Measurements from ENCODE around the gene ALG13.
A peak's percentile ranks its signal among the peaks of the same experiment; 100 is the strongest.
"Not testable (repeated sequence)": the region's sequence is repeated elsewhere in the genome, so short reads cannot be mapped to it uniquely, and the experiment has no call there.

Gene ALG13

GRCh38 chrX:111680988-111681779 lies at the start of gene ALG13:
ALG13 (plus strand) TSS chrX:111681170; CDS start chrX:111681219, 49 bp downstream.
- DNase-seq: peak; percentile 75

GRCh38 chrX:111634823-111635729 lies 45.9 kb upstream of the ALG13 start:
- no peak for DNase-seq

GRCh38 chrX:111641969-111642368 lies 39.0 kb upstream of the ALG13 start:
- DNase-seq: no peak

GRCh38 chrX:111645165-111645564 lies 35.8 kb upstream of the ALG13 start:
- not testable (repeated sequence) for DNase-seq

GRCh38 chrX:111645607-111646006 lies 35.4 kb upstream of the ALG13 start:
- DNase-seq: no peak

GRCh38 chrX:111646515-111646914 lies 34.5 kb upstream of the ALG13 start:
- no peak for DNase-seq

- no peak for DNase-seq
Observed at GRCh38 chrX:111648802-111649201, 32.2 kb upstream of the ALG13 start.

- DNase-seq: no peak
Observed at GRCh38 chrX:111649638-111650037, 31.3 kb upstream of the ALG13 start.

- DNase-seq: no peak
Observed at GRCh38 chrX:111650845-111651244, 30.1 kb upstream of the ALG13 start.

GRCh38 chrX:111652719-111653118 lies 28.3 kb upstream of the ALG13 start:
- no peak for DNase-seq

GRCh38 chrX:111661241-111661640 lies 19.7 kb upstream of the ALG13 start:
- DNase-seq: no peak

- no peak for DNase-seq
Observed at GRCh38 chrX:111662292-111662691, 18.7 kb upstream of the ALG13 start.

- no peak for DNase-seq
Observed at GRCh38 chrX:111671668-111672067, 9.3 kb upstream of the ALG13 start.

GRCh38 chrX:111687305-111687704 lies 6.3 kb downstream of the ALG13 start:
- no peak for DNase-seq

- no peak for DNase-seq
Observed at GRCh38 chrX:111695297-111695880, 14.4 kb downstream of the ALG13 start.

GRCh38 chrX:111719426-111720210 lies 38.6 kb downstream of the ALG13 start:
- DNase-seq: no peak

GRCh38 chrX:111728096-111728495 lies 47.1 kb downstream of the ALG13 start:
- no peak for DNase-seq

GRCh38 chrX:111731351-111731750 lies 50.4 kb downstream of the ALG13 start:
- DNase-seq: no peak

GRCh38 chrX:111736571-111736970 lies 55.6 kb downstream of the ALG13 start:
- no peak for DNase-seq

- DNase-seq: no peak
Observed at GRCh38 chrX:111742018-111742417, 61.0 kb downstream of the ALG13 start.

- DNase-seq: no peak
Observed at GRCh38 chrX:111743316-111743715, 62.3 kb downstream of the ALG13 start.

- DNase-seq: no peak
Observed at GRCh38 chrX:111756486-111756885, 75.5 kb downstream of the ALG13 start.

- no peak for DNase-seq
Observed at GRCh38 chrX:111759686-111760085, 78.7 kb downstream of the ALG13 start.

Measured in NCI-H226 (cell line).